Suprapubic skin (tissue), 3 donors: ENCODE measurements around the gene C1orf87.

Experiments used
- EP300 ChIP-seq: sonication (generic); formaldehyde crosslinking; IDR thresholded peaks from one replicate; pipeline ENCODE4 v1.6.1; 2017; ENCODE audit warnings: antibody characterized with exemption
- POLR2A ChIP-seq, 2 donors: fragments of 450-650 bp; IDR thresholded peaks; one replicate each; pipeline ENCODE4 v1.6.1; 2017; ENCODE audit warnings: antibody characterized with exemption in 2 of 2, mild to moderate bottlenecking in 2 of 2, moderate library complexity in 2 of 2
- TF ChIP-seq, protein P1 (sequence below), 2 donors: fragments of 200-600 bp in 1 of 2; fragments of 450-650 bp in 1 of 2; sonication (generic) in 1 of 2; IDR thresholded peaks; one replicate each; pipeline ENCODE4 v1.5.1; 2016 to 2019; ENCODE audit warnings: antibody characterized with exemption in 2 of 2, mild to moderate bottlenecking in 1 of 2, moderate library complexity in 1 of 2

DNA sequence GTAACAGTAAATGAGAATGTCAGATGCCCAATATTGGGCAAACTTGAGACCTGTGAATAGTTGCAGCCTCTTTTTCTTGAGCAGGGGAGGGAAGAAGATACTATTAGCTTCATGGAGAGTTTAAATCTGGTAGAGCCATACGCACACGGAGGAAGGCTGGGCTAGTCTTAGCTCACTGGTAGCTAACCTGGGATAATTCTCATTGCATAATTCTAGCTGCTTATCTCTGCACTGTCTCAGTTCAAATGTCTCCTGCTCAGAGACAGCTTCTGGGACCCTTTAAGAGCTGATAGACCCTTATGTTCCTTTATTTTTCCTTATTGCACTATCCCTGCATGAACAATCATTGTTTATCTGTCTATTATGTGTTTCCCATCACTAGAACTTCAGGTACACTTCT lies 8.4 kb downstream of the C1orf87 start:
- TF ChIP-seq, protein P1, sequence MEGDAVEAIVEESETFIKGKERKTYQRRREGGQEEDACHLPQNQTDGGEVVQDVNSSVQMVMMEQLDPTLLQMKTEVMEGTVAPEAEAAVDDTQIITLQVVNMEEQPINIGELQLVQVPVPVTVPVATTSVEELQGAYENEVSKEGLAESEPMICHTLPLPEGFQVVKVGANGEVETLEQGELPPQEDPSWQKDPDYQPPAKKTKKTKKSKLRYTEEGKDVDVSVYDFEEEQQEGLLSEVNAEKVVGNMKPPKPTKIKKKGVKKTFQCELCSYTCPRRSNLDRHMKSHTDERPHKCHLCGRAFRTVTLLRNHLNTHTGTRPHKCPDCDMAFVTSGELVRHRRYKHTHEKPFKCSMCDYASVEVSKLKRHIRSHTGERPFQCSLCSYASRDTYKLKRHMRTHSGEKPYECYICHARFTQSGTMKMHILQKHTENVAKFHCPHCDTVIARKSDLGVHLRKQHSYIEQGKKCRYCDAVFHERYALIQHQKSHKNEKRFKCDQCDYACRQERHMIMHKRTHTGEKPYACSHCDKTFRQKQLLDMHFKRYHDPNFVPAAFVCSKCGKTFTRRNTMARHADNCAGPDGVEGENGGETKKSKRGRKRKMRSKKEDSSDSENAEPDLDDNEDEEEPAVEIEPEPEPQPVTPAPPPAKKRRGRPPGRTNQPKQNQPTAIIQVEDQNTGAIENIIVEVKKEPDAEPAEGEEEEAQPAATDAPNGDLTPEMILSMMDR (IDR thresholded peaks at IDR 0.05) = no peak
- TF ChIP-seq POLR2A (IDR thresholded peaks at IDR 0.05) (no peak), EP300 (no peak)
